Lung (tissue), 12 donors: ENCODE data around the gene OPCML. TPM values are rescaled to one million over a fixed set of nuclear protein-coding genes. Genes with fewer than 3 reads are reported as not detected.

ENCODE experiments used
- ATAC-seq: fragments of 200-7000 bp; cut with Tn5 transposase; one replicate; pipeline ENCODE4 v1.9.1; 2020; ENCODE audit warnings: moderate number of reproducible peaks; ENCODE audit not compliant: insufficient read depth, low FRiP score
- DNase-seq, 3 donors: peaks; one replicate each; pipeline ENCODE4 v3.0.0-alpha.2; 2013 to 2017
- H3K27ac ChIP-seq, 2 donors: one replicate each; pipeline ENCODE4 v1.5.1; 2013; ENCODE audit warnings: mild to moderate bottlenecking in 2 of 2, moderate library complexity in 2 of 2, control low read depth in 1 of 2, inconsistent platforms in 1 of 2, low read depth in 1 of 2, low read length in 1 of 2
- H3K27me3 ChIP-seq, 3 donors: one replicate each; pipeline ENCODE4 v1.5.1; 2013; ENCODE audit warnings: low read length in 2 of 3; ENCODE audit not compliant: control insufficient read depth in 3 of 3, insufficient read depth in 3 of 3
- H3K36me3 ChIP-seq, 4 donors: one replicate each; pipeline ENCODE4 v1.5.1; 2013; ENCODE audit warnings: low read length in 4 of 4, mild to moderate bottlenecking in 1 of 4, moderate library complexity in 1 of 4; ENCODE audit not compliant: control insufficient read depth in 4 of 4, insufficient read depth in 4 of 4
- H3K4me1 ChIP-seq, 5 donors: one replicate each; pipeline ENCODE4 v1.5.1; 2013; ENCODE audit warnings: low read length in 5 of 5, mild to moderate bottlenecking in 2 of 5, moderate library complexity in 1 of 5; ENCODE audit not compliant: control insufficient read depth in 5 of 5, insufficient read depth in 5 of 5
- H3K4me3 ChIP-seq: one replicate; pipeline ENCODE4 v1.5.1; 2013; ENCODE audit warnings: mild to moderate bottlenecking, control low read depth, moderate library complexity
- H3K9ac ChIP-seq, 2 donors: one replicate each; pipeline ENCODE4 v1.5.1; 2013; ENCODE audit warnings: low read length in 2 of 2, control low read depth in 1 of 2; ENCODE audit not compliant: insufficient read depth in 1 of 2
- H3K9me3 ChIP-seq, 4 donors: one replicate each; pipeline ENCODE4 v1.5.1; 2013; ENCODE audit warnings: low read length in 3 of 4, mild to moderate bottlenecking in 1 of 4, moderate library complexity in 1 of 4; ENCODE audit not compliant: control insufficient read depth in 4 of 4, insufficient read depth in 3 of 4
- WGBS, 2 donors: extraction: QIAGEN DNeasy Blood & Tissue Kit; methylation state at CpG; one replicate each; pipeline ENCODE4 v1.1.7; 2013; 5-methylcytosine and 5-hydroxymethylcytosine counted together
- polyA plus RNA-seq, 2 donors: library from polyadenylated mRNA; stranded (reverse); fragments of 200-250 nt; gene quantifications; one replicate each; pipeline ENCODE4 v1.2.1, GENCODE V29; 2013
- total RNA-seq, 2 donors: library from RNA; depleted of rRNA in 1 of 2; stranded (reverse); fragments of >200 nt in 1 of 2; gene quantifications; one replicate each; pipeline ENCODE4 v1.2.1, GENCODE V29; 2014 to 2021
- TF ChIP-seq, protein P1 (sequence below): IDR thresholded peaks from 2 replicates; pipeline ENCODE4 v1.5.1; 2012; ENCODE audit warnings: mild to moderate bottlenecking; ENCODE audit errors: control extremely low read depth, extremely low read depth
- donor health status: control.
- donor health status: control.
- donor health status: Bipolar disorder and iron deficiency.
- donor health status: healthy.
- donor health status: DM: yes; HTN: yes; CAD: no.

The OPCML gene
- total and polyA plus RNA-seq, 4 donors, result 0.49 to 0.74 TPM; not detected in 2

DNA sequence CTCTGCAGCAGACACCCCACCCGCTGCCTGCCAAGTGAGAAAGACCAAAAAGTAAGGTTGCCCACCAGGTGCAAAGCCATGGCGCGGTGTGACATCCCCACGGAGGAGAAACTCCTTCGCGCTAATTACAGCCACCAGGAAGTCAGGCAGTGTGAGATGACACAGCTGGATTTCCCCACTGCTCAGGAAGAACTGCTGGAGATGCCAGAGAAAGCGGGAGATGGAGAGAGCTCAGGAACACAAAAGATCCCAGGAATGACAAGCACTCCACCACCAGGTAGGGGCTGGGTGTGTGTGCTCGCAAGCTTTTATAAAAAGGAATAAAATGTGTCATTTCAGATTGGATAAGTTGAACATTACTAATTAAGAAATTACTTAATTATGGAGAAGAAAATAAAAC lies 292.7 kb downstream of the OPCML start:
- ATAC-seq, result no peak
- no peak overlapping the region for H3K9ac ChIP-seq
- no peaks in the 10 kb centered on the region for H3K36me3 ChIP-seq
- no peak overlapping the region for H3K27ac ChIP-seq
- no peak overlapping the region for H3K4me3 ChIP-seq
- peaks cover 0 to 4% (median 0%) of the 10 kb centered on the region in 4 donors for H3K9me3 ChIP-seq
- TF ChIP-seq, protein P1, sequence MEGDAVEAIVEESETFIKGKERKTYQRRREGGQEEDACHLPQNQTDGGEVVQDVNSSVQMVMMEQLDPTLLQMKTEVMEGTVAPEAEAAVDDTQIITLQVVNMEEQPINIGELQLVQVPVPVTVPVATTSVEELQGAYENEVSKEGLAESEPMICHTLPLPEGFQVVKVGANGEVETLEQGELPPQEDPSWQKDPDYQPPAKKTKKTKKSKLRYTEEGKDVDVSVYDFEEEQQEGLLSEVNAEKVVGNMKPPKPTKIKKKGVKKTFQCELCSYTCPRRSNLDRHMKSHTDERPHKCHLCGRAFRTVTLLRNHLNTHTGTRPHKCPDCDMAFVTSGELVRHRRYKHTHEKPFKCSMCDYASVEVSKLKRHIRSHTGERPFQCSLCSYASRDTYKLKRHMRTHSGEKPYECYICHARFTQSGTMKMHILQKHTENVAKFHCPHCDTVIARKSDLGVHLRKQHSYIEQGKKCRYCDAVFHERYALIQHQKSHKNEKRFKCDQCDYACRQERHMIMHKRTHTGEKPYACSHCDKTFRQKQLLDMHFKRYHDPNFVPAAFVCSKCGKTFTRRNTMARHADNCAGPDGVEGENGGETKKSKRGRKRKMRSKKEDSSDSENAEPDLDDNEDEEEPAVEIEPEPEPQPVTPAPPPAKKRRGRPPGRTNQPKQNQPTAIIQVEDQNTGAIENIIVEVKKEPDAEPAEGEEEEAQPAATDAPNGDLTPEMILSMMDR, result no peak
- no peak for DNase-seq
- H3K4me1 ChIP-seq, result no peaks in the 10 kb centered on the region
- WGBS, 2 donors, result 85 to 86% methylated on average over 8 of the region's 8 CpGs
- peaks cover 0 to 5% (median 0%) of the 10 kb centered on the region in 3 donors for H3K27me3 ChIP-seq

DNA sequence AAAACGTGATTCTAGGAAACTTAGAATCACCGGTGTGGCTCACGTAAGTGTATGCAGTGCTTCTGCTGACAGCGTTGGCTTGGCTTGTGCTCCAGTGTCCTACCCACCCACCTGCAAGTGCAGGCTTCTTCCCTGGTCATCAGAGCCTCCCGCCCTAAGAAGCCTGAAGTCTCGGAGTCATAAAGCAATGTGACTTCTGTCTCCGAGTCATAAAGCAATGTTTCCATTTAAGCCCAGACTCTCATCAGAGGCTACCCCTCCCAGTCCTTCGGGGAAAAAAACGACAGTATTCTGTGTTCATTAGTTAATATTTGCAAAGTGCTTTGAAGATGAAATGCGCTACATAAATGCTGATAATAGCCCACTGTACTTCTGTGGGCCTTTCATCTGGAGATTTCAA lies 293.8 kb downstream of the OPCML start:
- ATAC-seq (no peak), DNase-seq (no peak)
- 75 to 86% methylated on average over 10 of the region's 10 CpGs for WGBS, 2 donors

DNA sequence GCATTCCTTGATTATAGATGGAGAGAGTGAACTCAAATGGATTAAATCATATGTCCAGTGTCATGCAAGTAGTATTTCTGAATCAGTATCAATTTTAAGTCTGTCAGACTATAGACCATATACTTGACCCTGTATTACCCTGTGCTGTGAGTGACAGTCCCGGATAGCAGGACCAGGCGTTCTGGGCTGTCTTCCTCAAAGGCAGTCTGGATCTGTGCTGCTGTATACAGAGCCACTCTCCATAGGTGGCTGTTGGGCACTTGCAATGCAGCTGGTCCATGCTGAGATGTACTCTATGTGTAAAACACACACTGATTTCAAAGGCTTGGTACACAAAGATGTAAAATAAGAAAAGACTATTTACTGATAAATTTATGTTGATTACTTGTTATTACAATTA lies 294.3 kb downstream of the OPCML start:
- ATAC-seq (no peak), DNase-seq (no peak)
- Histone ChIP-seq H3K4me1 (no peaks in the 10 kb centered on the region), H3K27ac (no peak overlapping the region), H3K27me3 (peaks cover 0 to 9% (median 0%) of the 10 kb centered on the region in 3 donors), H3K9ac (no peak overlapping the region), H3K9me3 (peaks cover 0 to 6% (median 1%) of the 10 kb centered on the region in 4 donors), H3K36me3 (no peaks in the 10 kb centered on the region), H3K4me3 (no peak overlapping the region)
- TF ChIP-seq, protein P1, result no peak
- 91 to 94% methylated on average over 2 of the region's 2 CpGs for WGBS, 2 donors

More for the DNA sequence above, 293.8 kb downstream of the OPCML start:
- H3K9ac ChIP-seq, result no peak overlapping the region
- no peak overlapping the region for H3K27ac ChIP-seq
- no peaks in the 10 kb centered on the region for H3K36me3 ChIP-seq
- H3K4me1 ChIP-seq, result no peaks in the 10 kb centered on the region
- peaks cover 0 to 4% (median 0%) of the 10 kb centered on the region in 4 donors for H3K9me3 ChIP-seq
- no peak overlapping the region for H3K4me3 ChIP-seq
- peaks cover 0 to 9% (median 0%) of the 10 kb centered on the region in 3 donors for H3K27me3 ChIP-seq
- TF ChIP-seq, protein P1, result no peak

DNA sequence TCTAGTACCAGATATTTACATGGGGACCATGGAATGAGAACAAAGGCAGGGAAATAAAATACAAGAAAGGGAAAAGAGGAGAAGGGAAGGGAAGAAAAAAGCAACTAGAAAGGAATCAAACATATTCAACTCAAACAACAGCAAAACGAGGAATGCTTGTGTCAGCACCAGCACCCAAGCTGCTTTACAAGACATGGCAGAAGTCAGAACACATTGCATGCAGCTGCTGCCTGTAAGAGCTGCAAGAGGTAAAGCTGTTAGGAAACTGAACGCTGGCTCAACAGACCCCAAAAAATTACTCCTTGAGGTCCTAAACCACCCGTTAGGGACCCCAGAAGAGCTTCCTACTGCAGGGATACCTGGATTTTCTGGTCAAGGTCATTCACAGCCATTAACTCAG lies 296.9 kb downstream of the OPCML start:
- Histone ChIP-seq H3K9ac (no peak overlapping the region), H3K27ac (no peak overlapping the region), H3K4me3 (no peak overlapping the region), H3K9me3 (peaks cover 0 to 5% (median 2%) of the 10 kb centered on the region in 4 donors), H3K36me3 (no peaks in the 10 kb centered on the region), H3K4me1 (no peaks in the 10 kb centered on the region), H3K27me3 (peaks cover 0 to 9% (median 5%) of the 10 kb centered on the region in 3 donors)
- WGBS, 2 donors, result 63 to 85% methylated on average over 3 of the region's 3 CpGs
- no peak for ATAC-seq
- no peak for DNase-seq
- TF ChIP-seq, protein P1, result no peak
